OCI-LY3 (cell line): ENCODE data around the gene KDSR.

Experiments used
- H2AFZ ChIP-seq: fragments of 200-600, 300-600 bp; shearing (Covaris generic); 2 replicates; pipeline ENCODE4 v1.6.0; 2014; ENCODE audit warnings: antibody characterized with exemption, low read depth, low read length
- H3K27ac ChIP-seq: fragments of 200-600, 300-600 bp; sonication (generic); 2 replicates; pipeline ENCODE4 v1.5.1; 2014; ENCODE audit warnings: mild to moderate bottlenecking, low read length, moderate library complexity, mixed read lengths
- H3K27me3 ChIP-seq: fragments of 200-600, 300-600 bp; sonication (generic); 2 replicates; pipeline ENCODE4 v1.6.1; 2014; ENCODE audit warnings: low read depth, low read length, mixed read lengths
- H3K36me3 ChIP-seq: fragments of 200-600, 300-600 bp; sonication (generic); replicated peaks from 2 replicates; pipeline ENCODE3; 2014; ENCODE audit warnings: low read depth, low read length, mixed read lengths
- H3K4me1 ChIP-seq: fragments of 300-600, 200-600 bp; sonication (generic); 2 replicates; pipeline ENCODE4 v1.6.1; 2014; ENCODE audit warnings: low read length, mixed read lengths
- H3K4me2 ChIP-seq: fragments of 200-600, 300-600 bp; sonication (generic); 2 replicates; pipeline ENCODE4 v1.6.1; 2014; ENCODE audit warnings: low read length, mixed read lengths
- H3K4me3 ChIP-seq: fragments of 300-600, 200-600 bp; sonication (generic); 2 replicates; pipeline ENCODE4 v1.5.1; 2014; ENCODE audit warnings: antibody characterized with exemption, mild to moderate bottlenecking, low read length, moderate library complexity
- H3K79me2 ChIP-seq: fragments of 300-600, 200-600 bp; shearing (Covaris generic); 2 replicates; pipeline ENCODE4 v1.6.1; 2014; ENCODE audit warnings: mild to moderate bottlenecking, low read length, mixed read lengths
- H3K9ac ChIP-seq: fragments of 300-600, 200-600 bp; shearing (Covaris generic); 2 replicates; pipeline ENCODE4 v1.6.0; 2014; ENCODE audit warnings: mild to moderate bottlenecking, low read length, moderate library complexity
- H3K9me3 ChIP-seq: fragments of 200-600, 300-600 bp; shearing (Covaris generic); 2 replicates; pipeline ENCODE4 v1.6.1; 2014; ENCODE audit warnings: low read length, mixed read lengths; ENCODE audit not compliant: insufficient read depth
- H4K20me1 ChIP-seq: fragments of 200-600, 300-600 bp; sonication (generic); 2 replicates; pipeline ENCODE4 v1.6.1; 2016; ENCODE audit warnings: low read length, mixed read lengths; ENCODE audit not compliant: insufficient read depth
- EZH2phosphoT487 ChIP-seq: fragments of 200-600 bp; shearing (Covaris generic); IDR thresholded peaks from 2 replicates; pipeline ENCODE4 v1.6.1; 2018; ENCODE audit warnings: antibody characterized with exemption, mixed run types, low read depth
- TF ChIP-seq, protein P1 (sequence below): fragments of 200-600, 300-600 bp; sonication (generic); IDR thresholded peaks from 2 replicates; pipeline ENCODE4 v1.5.1; 2014; ENCODE audit warnings: antibody characterized with exemption, low read length, low read depth

Gene KDSR

GRCh38 chr18:63299837-63300745 lies 66.9 kb downstream of the KDSR start:
- H2AFZ ChIP-seq: no peak overlapping the region
- no peaks in the 10 kb centered on the region for H3K9me3 ChIP-seq
- H3K27ac ChIP-seq: peak overlapping the region; percentile 63
- peaks cover 79% of the 10 kb centered on the region for H3K4me1 ChIP-seq
- H4K20me1 ChIP-seq: peaks cover 95% of the 10 kb centered on the region
- TF ChIP-seq EZH2phosphoT487: no peak
- TF ChIP-seq, protein P1, sequence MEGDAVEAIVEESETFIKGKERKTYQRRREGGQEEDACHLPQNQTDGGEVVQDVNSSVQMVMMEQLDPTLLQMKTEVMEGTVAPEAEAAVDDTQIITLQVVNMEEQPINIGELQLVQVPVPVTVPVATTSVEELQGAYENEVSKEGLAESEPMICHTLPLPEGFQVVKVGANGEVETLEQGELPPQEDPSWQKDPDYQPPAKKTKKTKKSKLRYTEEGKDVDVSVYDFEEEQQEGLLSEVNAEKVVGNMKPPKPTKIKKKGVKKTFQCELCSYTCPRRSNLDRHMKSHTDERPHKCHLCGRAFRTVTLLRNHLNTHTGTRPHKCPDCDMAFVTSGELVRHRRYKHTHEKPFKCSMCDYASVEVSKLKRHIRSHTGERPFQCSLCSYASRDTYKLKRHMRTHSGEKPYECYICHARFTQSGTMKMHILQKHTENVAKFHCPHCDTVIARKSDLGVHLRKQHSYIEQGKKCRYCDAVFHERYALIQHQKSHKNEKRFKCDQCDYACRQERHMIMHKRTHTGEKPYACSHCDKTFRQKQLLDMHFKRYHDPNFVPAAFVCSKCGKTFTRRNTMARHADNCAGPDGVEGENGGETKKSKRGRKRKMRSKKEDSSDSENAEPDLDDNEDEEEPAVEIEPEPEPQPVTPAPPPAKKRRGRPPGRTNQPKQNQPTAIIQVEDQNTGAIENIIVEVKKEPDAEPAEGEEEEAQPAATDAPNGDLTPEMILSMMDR: no peak
- H3K36me3 ChIP-seq: peaks cover 78% of the 10 kb centered on the region
- no peaks in the 10 kb centered on the region for H3K27me3 ChIP-seq
- H3K4me3 ChIP-seq: peak overlapping the region; percentile 6
- H3K9ac ChIP-seq: peak overlapping the region; percentile 32
- H3K4me2 ChIP-seq: peak overlapping the region; percentile 36
- H3K79me2 ChIP-seq: peaks cover 100% of the 10 kb centered on the region

DNA sequence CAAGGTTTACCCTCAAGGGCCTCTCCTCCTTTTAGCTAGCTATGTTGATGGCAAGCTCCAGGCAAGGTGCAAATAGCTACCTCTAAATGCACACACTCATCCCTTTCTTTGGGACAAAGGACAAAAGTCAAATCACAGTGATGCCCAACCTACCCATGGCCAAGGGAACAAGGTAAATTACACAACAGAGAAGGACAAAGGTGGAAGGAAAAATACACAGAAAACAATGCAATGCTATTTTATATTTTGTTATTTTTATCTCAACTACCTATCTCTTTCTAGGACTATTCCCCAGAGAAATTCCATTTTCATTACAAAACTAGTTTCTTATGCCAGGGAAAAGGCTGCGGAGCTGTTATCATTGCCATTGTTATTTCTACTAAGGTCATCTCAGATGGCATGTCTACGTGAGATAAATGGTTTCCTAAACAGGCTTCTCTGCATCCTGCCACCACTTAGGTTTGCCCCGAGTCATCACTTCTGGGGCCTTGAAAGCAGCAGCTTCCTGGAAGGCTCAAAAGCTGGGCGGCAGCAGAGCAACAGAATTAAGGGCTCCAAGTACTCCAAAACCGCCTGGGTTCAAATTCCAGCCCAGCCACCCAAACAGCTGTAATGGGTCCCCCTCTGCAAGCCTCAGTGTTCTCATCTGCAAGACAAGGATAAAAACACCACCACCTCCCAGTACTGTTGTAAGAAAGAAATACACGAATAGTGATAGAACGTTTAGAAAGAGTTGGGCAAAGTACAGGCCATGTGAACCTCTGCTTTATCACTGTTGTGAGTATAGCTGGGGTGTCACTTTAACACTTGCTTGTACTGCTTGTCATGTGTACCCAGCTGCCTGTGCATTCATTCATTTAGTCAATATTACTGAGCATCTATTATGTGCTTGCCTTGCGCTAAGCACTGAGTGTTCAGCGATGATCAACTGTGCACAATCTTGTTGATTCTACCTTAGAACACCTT lies 68.3 kb downstream of the KDSR start:
- Histone ChIP-seq H3K27ac (peak overlapping the region; percentile 63; the same call in 1 of the 2 replicates), H3K79me2 (peaks cover 100% of the 10 kb centered on the region)

DNA sequence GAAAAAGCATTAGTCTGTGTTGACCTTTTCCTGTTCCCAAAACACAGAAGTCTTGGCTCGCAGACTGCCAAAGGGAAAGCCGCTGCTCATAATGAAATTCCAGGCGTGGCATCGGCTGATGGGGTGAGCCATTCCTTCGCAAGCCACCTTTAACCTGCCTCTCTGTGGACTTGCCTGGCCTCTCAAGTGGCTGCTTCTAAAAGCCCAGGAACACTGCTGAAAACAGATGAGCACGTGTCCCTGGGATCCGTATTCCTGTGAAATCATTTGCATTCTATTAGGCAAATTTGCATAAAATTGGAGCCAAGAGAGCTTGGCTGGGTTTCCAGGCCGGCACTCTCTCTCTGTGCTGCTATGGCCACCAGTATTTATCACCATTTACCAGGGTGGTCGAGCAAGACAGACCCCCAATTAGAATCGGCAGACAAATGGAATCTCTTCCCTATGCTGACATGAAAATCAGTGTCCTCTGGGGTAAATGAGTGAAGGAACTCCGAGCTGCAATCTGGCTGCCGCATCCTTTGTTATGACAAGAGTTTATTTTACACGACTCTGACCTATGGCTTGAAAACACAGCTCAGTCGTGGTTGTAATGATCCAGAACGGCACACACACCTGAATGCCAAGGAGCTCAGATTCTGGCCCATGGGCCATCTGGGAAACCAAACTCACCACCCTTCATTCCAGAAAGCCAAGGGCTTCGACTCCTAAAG lies 69.2 kb downstream of the KDSR start:
- Histone ChIP-seq H3K9ac (no peak overlapping the region), H3K79me2 (peaks cover 98% of the 10 kb centered on the region), H3K4me2 (no peak overlapping the region), H3K36me3 (peaks cover 77% of the 10 kb centered on the region), H2AFZ (no peak overlapping the region), H3K27ac (no peak overlapping the region), H3K9me3 (no peaks in the 10 kb centered on the region), H3K27me3 (no peaks in the 10 kb centered on the region), H3K4me3 (no peak overlapping the region), H3K4me1 (peaks cover 75% of the 10 kb centered on the region), H4K20me1 (peaks cover 73% of the 10 kb centered on the region)
- no peak for TF ChIP-seq EZH2phosphoT487
- TF ChIP-seq, protein P1: no peak

More for the DNA sequence above, 68.3 kb downstream of the KDSR start:
- H3K9ac ChIP-seq: no peak overlapping the region
- no peaks in the 10 kb centered on the region for H3K9me3 ChIP-seq
- H4K20me1 ChIP-seq: peaks cover 81% of the 10 kb centered on the region
- peaks cover 76% of the 10 kb centered on the region for H3K4me1 ChIP-seq
- TF ChIP-seq, protein P1: no peak
- no peak for TF ChIP-seq EZH2phosphoT487
- no peaks in the 10 kb centered on the region for H3K27me3 ChIP-seq
- no peak overlapping the region for H2AFZ ChIP-seq
- no peak overlapping the region for H3K4me3 ChIP-seq
- H3K4me2 ChIP-seq: no peak overlapping the region
- H3K36me3 ChIP-seq: peaks cover 80% of the 10 kb centered on the region
